ENCODE results near the gene SMIM38.

The SMIM38 gene

GRCh38 chr11:69155302-69156234 is at the start of gene SMIM38:
TSS of gene SMIM38 (plus strand) at chr11:69155935. CDS start at chr11:69157847, 1,912 bp downstream.
- no peak for DNase-seq (ENCODE audit: low read depth in 2 of 3, low spot score in 2 of 3)

GRCh38 chr11:69106031-69106811 is 49.5 kb upstream of the SMIM38 start:
- DNase-seq (ENCODE audit: low read depth in 2 of 3, low spot score in 2 of 3): no peak

GRCh38 chr11:69107413-69107812 is 48.3 kb upstream of the SMIM38 start:
- no peak for DNase-seq (ENCODE audit: low read depth in 2 of 3, low spot score in 2 of 3)

DNA sequence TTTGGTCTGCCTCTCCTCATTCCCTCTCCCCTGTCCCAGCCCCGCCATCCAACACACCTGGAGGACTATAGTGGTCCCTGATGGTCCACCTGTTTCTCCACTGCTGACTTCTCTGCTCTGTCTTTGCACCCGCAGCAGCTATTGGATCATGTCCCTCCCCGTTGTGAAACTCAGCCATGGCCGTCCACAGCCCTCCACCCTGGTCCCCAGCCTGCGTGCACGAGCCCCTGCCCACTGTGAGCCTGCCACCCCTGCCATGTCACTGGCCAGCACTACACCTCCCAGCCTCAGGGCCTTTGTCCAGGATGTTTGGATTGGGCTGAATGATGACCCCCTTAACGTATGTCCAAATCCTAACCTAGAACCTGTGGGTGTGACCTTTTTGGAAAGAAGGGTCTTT is 47.7 kb upstream of the SMIM38 start:
- no peak for DNase-seq (ENCODE audit: low read depth in 2 of 3, low spot score in 2 of 3)

DNA sequence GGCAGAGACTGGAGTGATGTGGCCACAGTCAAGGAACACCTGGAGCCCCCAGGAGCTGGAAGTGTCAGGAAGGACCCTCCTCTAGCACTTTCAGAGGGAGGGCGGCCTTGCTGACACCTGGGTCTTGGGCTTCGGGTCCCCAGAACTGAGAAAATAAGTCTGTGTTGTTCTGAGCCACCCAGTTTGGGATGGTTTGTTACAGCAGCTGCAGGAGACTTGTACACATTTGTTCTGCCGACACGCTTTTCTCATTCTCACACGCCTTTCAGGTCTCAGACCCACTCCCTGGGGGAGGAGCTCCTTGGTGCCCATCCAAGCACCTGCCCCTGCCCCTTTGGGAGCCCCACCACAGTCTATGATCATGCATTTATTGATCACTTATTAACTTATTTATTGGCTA is 47.2 kb upstream of the SMIM38 start:
- DNase-seq (ENCODE audit: low read depth in 2 of 3, low spot score in 2 of 3): no peak

DNA sequence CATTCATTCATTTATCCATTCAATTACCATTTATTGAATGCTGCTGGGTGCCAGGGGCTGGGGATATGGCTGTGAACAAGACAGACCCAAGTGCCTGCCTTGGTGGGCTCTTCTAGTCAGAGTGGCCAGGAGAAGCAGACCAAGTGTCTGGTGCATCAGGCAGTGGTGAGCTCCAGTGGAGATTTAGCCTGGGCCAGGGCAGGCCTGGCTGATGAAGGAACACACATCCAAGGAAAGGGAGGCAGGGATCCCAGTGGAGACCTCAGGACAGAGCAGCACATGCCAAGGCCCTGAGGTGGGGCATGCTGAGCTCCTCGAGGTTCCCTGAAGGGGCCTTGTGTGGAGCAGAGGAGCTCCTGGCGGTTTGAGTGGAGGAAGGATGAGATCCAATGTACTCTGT is 46.6 kb upstream of the SMIM38 start:
- DNase-seq (ENCODE audit: low read depth in 2 of 3, low spot score in 2 of 3): no peak

- no peak for DNase-seq (ENCODE audit: low read depth in 2 of 3, low spot score in 2 of 3)
These were observed 45.3 kb upstream of the SMIM38 start for GRCh38 chr11:69110451-69110850.

DNA sequence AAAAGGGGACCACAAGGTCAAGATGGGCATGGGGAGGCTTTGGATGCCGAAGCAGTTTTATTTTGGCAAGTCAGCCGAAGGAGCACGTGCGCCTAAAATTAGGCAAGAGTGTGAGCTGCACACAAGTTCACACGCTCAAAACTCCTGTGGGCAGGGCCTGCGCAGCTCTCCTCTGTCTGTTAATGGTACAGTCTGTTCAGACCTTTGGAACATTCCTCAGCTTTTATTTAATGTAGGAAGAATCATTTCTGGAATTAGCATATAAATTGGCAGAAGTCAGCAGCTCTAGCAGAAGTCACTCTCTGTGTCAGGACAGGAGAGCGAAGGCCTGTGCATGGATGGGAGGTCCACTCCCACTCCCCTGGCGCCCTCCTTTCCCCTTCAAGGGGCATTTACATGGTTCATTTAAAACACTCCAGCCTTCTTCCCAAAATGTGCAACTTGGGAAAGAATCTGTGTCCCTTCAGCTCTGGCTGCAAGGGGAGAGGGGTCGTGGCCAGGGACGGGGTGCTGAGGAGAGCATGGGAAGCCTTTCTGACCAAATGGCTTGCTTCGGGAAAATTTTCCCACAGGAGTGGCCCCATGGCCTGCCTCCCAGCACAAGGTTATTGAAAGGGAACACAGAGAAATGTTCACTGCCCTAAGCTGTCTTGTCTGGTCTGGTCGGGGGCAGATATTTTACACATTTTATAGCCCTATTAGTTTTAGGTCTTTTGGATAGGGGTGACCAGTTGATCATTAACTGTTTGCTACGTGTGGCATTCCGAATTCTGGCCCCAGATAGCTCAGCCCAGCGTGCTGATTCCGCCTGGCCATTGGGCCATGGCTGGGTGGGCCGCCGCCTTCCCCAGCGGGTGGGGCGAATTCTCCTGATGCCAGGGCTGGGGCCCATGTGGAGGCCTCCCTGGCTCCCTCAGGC is 43.9 kb upstream of the SMIM38 start:
- no peak for DNase-seq (ENCODE audit: low read depth in 2 of 3, low spot score in 2 of 3)

DNA sequence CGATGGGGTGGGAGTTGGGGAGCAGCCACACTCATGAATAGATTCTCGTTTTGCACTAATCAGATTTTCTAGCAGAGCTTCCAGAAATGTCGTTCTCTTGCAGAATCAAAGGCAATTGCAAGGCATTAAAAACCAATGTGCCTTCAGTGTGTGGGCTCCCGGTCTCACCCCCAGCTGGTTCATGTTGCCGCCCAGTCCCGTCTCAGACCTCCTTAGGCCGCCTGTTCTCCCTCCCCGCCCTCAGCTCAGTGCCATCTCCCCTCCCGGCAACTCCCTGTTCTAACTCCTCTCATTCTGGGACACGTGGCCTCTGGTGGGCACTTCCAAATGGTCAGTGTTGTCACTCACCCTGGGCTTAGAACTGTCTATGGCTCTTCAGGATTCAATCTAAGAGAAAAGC is 42.5 kb upstream of the SMIM38 start:
- DNase-seq (ENCODE audit: low read depth in 2 of 3, low spot score in 2 of 3): no peak

- DNase-seq (ENCODE audit: low read depth in 2 of 3, low spot score in 2 of 3): no peak
These were observed 41.9 kb upstream of the SMIM38 start for GRCh38 chr11:69113646-69114340.

DNA sequence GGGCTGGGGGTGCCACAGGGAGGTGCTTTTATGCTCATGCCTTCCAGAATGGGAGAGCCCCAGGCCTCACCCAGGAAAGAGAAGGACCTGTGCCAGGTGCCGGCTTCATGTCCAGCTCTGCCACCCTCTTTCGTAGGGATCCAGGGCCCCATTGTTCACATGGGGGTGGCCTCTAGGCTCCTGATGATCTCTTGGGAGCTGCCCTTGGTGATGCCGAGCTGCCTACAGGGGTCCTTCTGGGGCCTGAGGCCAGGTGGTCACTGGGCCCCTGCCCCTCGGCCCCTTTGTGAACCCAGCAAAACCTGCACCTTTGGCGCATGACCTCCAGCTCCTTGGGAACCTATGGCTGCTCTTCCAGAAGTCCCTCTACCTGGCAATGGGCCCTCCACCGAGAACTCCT is 41.4 kb upstream of the SMIM38 start:
- DNase-seq (ENCODE audit: low read depth in 2 of 3, low spot score in 2 of 3): no peak

DNA sequence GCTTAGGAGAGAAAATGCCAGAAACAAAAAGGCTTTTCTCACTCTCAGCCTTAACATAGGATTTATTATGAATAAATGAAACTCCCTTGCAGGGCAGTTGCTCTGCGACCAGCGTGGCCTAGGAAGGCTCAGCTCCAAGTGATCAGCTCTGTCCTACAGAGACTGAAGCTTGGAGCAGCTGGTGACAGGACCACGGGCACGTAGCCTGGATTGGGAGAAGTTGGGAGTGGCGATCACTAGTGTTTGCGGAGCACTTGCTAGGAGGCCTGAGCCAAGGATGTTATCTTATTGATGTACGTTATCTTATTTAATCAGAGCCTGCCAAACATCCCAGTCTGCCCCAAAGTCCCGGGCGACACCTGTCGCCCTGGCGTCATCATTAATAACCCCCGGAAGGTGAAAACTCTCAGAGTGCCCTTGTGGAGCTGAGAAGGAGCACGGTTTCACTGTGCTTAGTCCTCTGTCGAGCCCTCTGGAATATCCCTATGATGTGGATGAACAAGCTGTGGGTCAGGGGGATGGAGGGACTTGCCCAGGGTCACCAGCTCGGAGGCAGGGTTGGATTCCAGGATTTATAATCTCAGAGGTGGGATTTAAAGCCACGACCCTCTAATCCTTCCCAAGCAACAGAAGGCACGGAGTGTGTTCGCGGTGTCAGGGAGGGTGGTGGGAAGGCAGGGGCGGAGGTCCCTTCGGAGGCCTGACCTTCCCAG is 40.8 kb upstream of the SMIM38 start:
- no peak for DNase-seq (ENCODE audit: low read depth in 2 of 3, low spot score in 2 of 3)

- DNase-seq (ENCODE audit: low read depth in 2 of 3, low spot score in 2 of 3): no peak
These were observed 39.9 kb upstream of the SMIM38 start for GRCh38 chr11:69115586-69116560.

DNA sequence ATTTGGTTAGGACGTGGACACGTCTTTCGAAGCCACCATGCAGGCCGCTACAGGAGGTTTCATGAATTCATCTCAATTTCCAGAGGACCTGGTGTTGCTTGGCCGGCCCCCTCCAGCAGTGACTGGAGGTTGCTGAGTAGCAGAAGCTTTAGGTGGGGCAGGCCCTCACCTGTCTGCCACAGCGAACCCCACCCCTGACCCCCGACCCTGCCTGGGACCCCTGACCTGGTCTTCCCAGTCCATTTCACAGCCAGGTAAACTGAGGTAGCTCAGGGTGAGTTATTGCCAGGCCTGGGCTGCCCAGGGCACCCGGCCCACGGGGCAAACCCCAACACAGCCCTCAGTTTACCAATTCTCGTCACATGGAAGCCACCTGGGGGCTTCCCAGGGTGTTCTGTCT is 39.1 kb upstream of the SMIM38 start:
- no peak for DNase-seq (ENCODE audit: low read depth in 2 of 3, low spot score in 2 of 3)

GRCh38 chr11:69119190-69119589 is 36.5 kb upstream of the SMIM38 start:
- DNase-seq (ENCODE audit: low read depth in 2 of 3, low spot score in 2 of 3): no peak

- no peak for DNase-seq (ENCODE audit: low read depth in 2 of 3, low spot score in 2 of 3)
These were observed 35.4 kb upstream of the SMIM38 start for GRCh38 chr11:69120096-69120875.

- no peak for DNase-seq (ENCODE audit: low read depth in 2 of 3, low spot score in 2 of 3)
These were observed 34.7 kb upstream of the SMIM38 start for GRCh38 chr11:69121021-69121420.

Measured in activated CD8-positive, alpha-beta memory T cell treated with anti-CD3 and anti-CD28 coated beads for 48 hours (primary cell).